ENCODE results near the gene RHOT2.

Gene RHOT2

GRCh38 chr16:709566-710499 is 41.9 kb downstream of the RHOT2 start:
- H3K27me3 ChIP-seq (ENCODE audit: control insufficient read depth in 3 of 3, insufficient read depth in 3 of 3, low read depth in 1 of 3, low read length in 3 of 3), result peaks cover 11 to 49% (median 16%) of the 10 kb centered on the region in 3 experiments
- H3K18ac ChIP-seq (ENCODE audit: low read length), result peak overlapping the region; percentile 91
- peaks cover 27 to 52% of the 10 kb centered on the region in 2 donors for H3K4me1 ChIP-seq (ENCODE audit: control insufficient read depth in 2 of 2, insufficient read depth in 1 of 2, low read depth in 1 of 2, low read length in 2 of 2)
- no peak overlapping the region for H2BK120ac ChIP-seq (ENCODE audit: low read depth, low read length)
- no peak overlapping the region for H2BK12ac ChIP-seq (ENCODE audit: low read length)
- peak overlapping the region; percentile 68 for H2AFZ ChIP-seq (ENCODE audit: low read length)
- peaks cover 2% of the 10 kb centered on the region for H3K79me1 ChIP-seq (ENCODE audit: low read depth, low read length)
- peak overlapping the region; percentile 99 for H2BK15ac ChIP-seq (ENCODE audit: low read length)
- H3K9me3 ChIP-seq (replicated peaks in 1 of 2; ENCODE audit: control insufficient read depth in 2 of 2, insufficient read depth in 1 of 2, low read depth in 1 of 2, low read length in 2 of 2), result no peaks in the 10 kb centered on the region
- peak overlapping the region; percentile 99 for H3K23ac ChIP-seq (ENCODE audit: low read depth, low read length, poor library complexity)
- WGBS, 2 donors (ENCODE audit: extremely low coverage in 2 of 2, insufficient read length in 2 of 2, insufficient replicate concordance in 1 of 2), result no CpG with 5 or more reads among the region's 30 CpGs
- DNase-seq (ENCODE audit: low spot score), result peak; percentile 87
- H3K9ac ChIP-seq (ENCODE audit: low read depth, low read length, poor library complexity), result no peak overlapping the region
- no peak overlapping the region for H2BK5ac ChIP-seq (ENCODE audit: low read length)
- peak overlapping the region; percentile 31 to 34 for H3K4me3 ChIP-seq (ENCODE audit: low read length in 2 of 2)
- H3K27ac ChIP-seq (replicated peaks; ENCODE audit: low read length), result peak overlapping the region; percentile 63
- no peak overlapping the region for H4K91ac ChIP-seq (ENCODE audit: low read depth, low read length, poor library complexity)
- no peak overlapping the region for H4K8ac ChIP-seq (ENCODE audit: low read depth, low read length)
- H3K14ac ChIP-seq (ENCODE audit: low read length), result peak overlapping the region; percentile 8
- peak overlapping the region; percentile 55 for H3K4me2 ChIP-seq (ENCODE audit: insufficient read depth, low read length, poor library complexity, severe bottlenecking)
- peak overlapping the region; percentile 100 for H2AK5ac ChIP-seq (ENCODE audit: low read depth, low read length)
- H3K36me3 ChIP-seq (replicated peaks in 1 of 2; ENCODE audit: control insufficient read depth in 2 of 2, insufficient read depth in 2 of 2, low read length in 2 of 2), result no peaks in the 10 kb centered on the region
- H3K4ac ChIP-seq (ENCODE audit: low read length), result no peak overlapping the region

GRCh38 chr16:710500-711075 is 42.7 kb downstream of the RHOT2 start:
- H2BK15ac ChIP-seq (ENCODE audit: low read length), result peak overlapping the region; percentile 99
- H4K91ac ChIP-seq (ENCODE audit: low read depth, low read length, poor library complexity), result no peak overlapping the region
- peak overlapping the region; percentile 93 for H2BK120ac ChIP-seq (ENCODE audit: low read depth, low read length)
- peak overlapping the region; percentile 82 for H2BK5ac ChIP-seq (ENCODE audit: low read length)
- H3K79me1 ChIP-seq (ENCODE audit: low read depth, low read length), result peaks cover 6% of the 10 kb centered on the region
- H3K27me3 ChIP-seq (ENCODE audit: control insufficient read depth in 3 of 3, insufficient read depth in 3 of 3, low read depth in 1 of 3, low read length in 3 of 3), result peaks cover 8 to 43% (median 15%) of the 10 kb centered on the region in 3 experiments
- H3K14ac ChIP-seq (ENCODE audit: low read length), result peak overlapping the region; percentile 71
- no peak overlapping the region for H4K8ac ChIP-seq (ENCODE audit: low read depth, low read length)
- no peaks in the 10 kb centered on the region for H3K9me3 ChIP-seq (replicated peaks in 1 of 2; ENCODE audit: control insufficient read depth in 2 of 2, insufficient read depth in 1 of 2, low read depth in 1 of 2, low read length in 2 of 2)
- H3K4me1 ChIP-seq (ENCODE audit: control insufficient read depth in 2 of 2, insufficient read depth in 1 of 2, low read depth in 1 of 2, low read length in 2 of 2), result peaks cover 27 to 51% of the 10 kb centered on the region in 2 donors
- no CpG with 5 or more reads among the region's 21 CpGs for WGBS, 2 donors (ENCODE audit: extremely low coverage in 2 of 2, insufficient read length in 2 of 2, insufficient replicate concordance in 1 of 2)
- H3K27ac ChIP-seq (replicated peaks; ENCODE audit: low read length), result peak overlapping the region; percentile 63
- H2AK5ac ChIP-seq (ENCODE audit: low read depth, low read length), result peak overlapping the region; percentile 100
- peak overlapping the region; percentile 91 for H3K18ac ChIP-seq (ENCODE audit: low read length)
- peak overlapping the region; percentile 99 for H3K23ac ChIP-seq (ENCODE audit: low read depth, low read length, poor library complexity)
- H3K4me2 ChIP-seq (ENCODE audit: insufficient read depth, low read length, poor library complexity, severe bottlenecking), result no peak overlapping the region
- H3K36me3 ChIP-seq (replicated peaks in 1 of 2; ENCODE audit: control insufficient read depth in 2 of 2, insufficient read depth in 2 of 2, low read length in 2 of 2), result no peaks in the 10 kb centered on the region
- peak overlapping the region; percentile 68 for H2AFZ ChIP-seq (ENCODE audit: low read length)
- H3K4ac ChIP-seq (ENCODE audit: low read length), result peak overlapping the region; percentile 38
- DNase-seq (ENCODE audit: low spot score), result no peak
- peak overlapping the region; percentile 84 for H3K9ac ChIP-seq (ENCODE audit: low read depth, low read length, poor library complexity)
- peak overlapping the region; percentile 86 for H2BK12ac ChIP-seq (ENCODE audit: low read length)
- H3K4me3 ChIP-seq (ENCODE audit: low read length in 2 of 2), result peak overlapping the region in 1 of 2 donors; percentile 31

- Histone ChIP-seq H3K9me3 (replicated peaks in 1 of 2; ENCODE audit: control insufficient read depth in 2 of 2, insufficient read depth in 1 of 2, low read depth in 1 of 2, low read length in 2 of 2) (no peaks in the 10 kb centered on the region), H3K14ac (ENCODE audit: low read length) (peak overlapping the region; percentile 71), H3K4me1 (ENCODE audit: control insufficient read depth in 2 of 2, insufficient read depth in 1 of 2, low read depth in 1 of 2, low read length in 2 of 2) (peaks cover 27 to 51% of the 10 kb centered on the region in 2 donors), H2BK15ac (ENCODE audit: low read length) (peak overlapping the region; percentile 99), H3K27me3 (ENCODE audit: control insufficient read depth in 3 of 3, insufficient read depth in 3 of 3, low read depth in 1 of 3, low read length in 3 of 3) (peaks cover 8 to 40% (median 15%) of the 10 kb centered on the region in 3 experiments), H3K4me2 (ENCODE audit: insufficient read depth, low read length, poor library complexity, severe bottlenecking) (no peak overlapping the region), H3K79me1 (ENCODE audit: low read depth, low read length) (peaks cover 8% of the 10 kb centered on the region), H3K9ac (ENCODE audit: low read depth, low read length, poor library complexity) (peak overlapping the region; percentile 84), H2BK120ac (ENCODE audit: low read depth, low read length) (peak overlapping the region; percentile 93), H4K8ac (ENCODE audit: low read depth, low read length) (no peak overlapping the region), H2BK5ac (ENCODE audit: low read length) (peak overlapping the region; percentile 82), H4K91ac (ENCODE audit: low read depth, low read length, poor library complexity) (no peak overlapping the region), H3K4ac (ENCODE audit: low read length) (peak overlapping the region; percentile 38), H3K23ac (ENCODE audit: low read depth, low read length, poor library complexity) (peak overlapping the region; percentile 99), H3K18ac (ENCODE audit: low read length) (peak overlapping the region; percentile 91), H3K36me3 (replicated peaks in 1 of 2; ENCODE audit: control insufficient read depth in 2 of 2, insufficient read depth in 2 of 2, low read length in 2 of 2) (no peaks in the 10 kb centered on the region), H3K4me3 (ENCODE audit: low read length in 2 of 2) (peak overlapping the region in 1 of 2 donors; percentile 16), H2AK5ac (ENCODE audit: low read depth, low read length) (peak overlapping the region; percentile 100), H3K27ac (replicated peaks; ENCODE audit: low read length) (no peak overlapping the region), H2AFZ (ENCODE audit: low read length) (no peak overlapping the region), H2BK12ac (ENCODE audit: low read length) (peak overlapping the region; percentile 86)
- WGBS, 2 donors (ENCODE audit: extremely low coverage in 2 of 2, insufficient read length in 2 of 2, insufficient replicate concordance in 1 of 2), result no CpG with 5 or more reads among the region's 12 CpGs
- DNase-seq (ENCODE audit: low spot score), result no peak
Observed at GRCh38 chr16:711084-711483, 43.2 kb downstream of the RHOT2 start.

Data from neuronal stem cell (in vitro differentiated cells).